Activated naive CD4-positive, alpha-beta T cell treated with anti-CD3 and anti-CD28 coated beads for 36 hours (primary cell): Measurements from ENCODE around the gene GALK1. TPM values are rescaled to one million over a fixed set of nuclear protein-coding genes. Genes with fewer than 3 reads are reported as not detected.
"Not testable (repeated sequence)": the region's sequence is repeated elsewhere in the genome, so short reads cannot be mapped to it uniquely, and the experiment has no call there.

Source experiments
- CTCF ChIA-PET: fragments of 350-600 bp; sonication (Branson Sonifier 250); formaldehyde crosslinking; loops from one replicate; lab custom pipeline; 2021; ENCODE audit warnings: antibody characterized with exemption; lab: Charles Lee
- DNase-seq: peaks from one replicate; pipeline ENCODE4 v3.0.0-alpha.2; 2020
- H3K27ac Mint-ChIP-seq: one replicate; pipeline ENCODE4 v1.8.0; 2021; ENCODE audit warnings: mild to moderate bottlenecking, mixed read lengths
- H3K27me3 Mint-ChIP-seq: one replicate; pipeline ENCODE4 v1.8.0; 2021; ENCODE audit warnings: low read depth, mixed read lengths
- H3K36me3 Mint-ChIP-seq: one replicate; pipeline ENCODE4 v1.8.0; 2021; ENCODE audit warnings: low read depth, mixed read lengths
- H3K4me1 Mint-ChIP-seq: one replicate; pipeline ENCODE4 v1.8.0; 2021; ENCODE audit warnings: low read depth, mixed read lengths
- H3K4me3 Mint-ChIP-seq: one replicate; pipeline ENCODE4 v1.8.0; 2021; ENCODE audit warnings: mild to moderate bottlenecking, moderate library complexity, mixed read lengths
- H3K9me3 Mint-ChIP-seq: one replicate; pipeline ENCODE4 v1.8.0; 2021; ENCODE audit warnings: mixed read lengths
- intact Hi-C: fragments of 100-400 bp; cut with micrococcal nuclease; formaldehyde crosslinking; loops from one replicate; pipeline ENCODE4 v1.15.1; 2023
- total RNA-seq, 2 experiments: library from RNA; stranded (reverse); gene quantifications; one replicate each; pipeline ENCODE4 v1.2.3, GENCODE V29; 2021

GALK1 gene
- total RNA-seq: 10 to 100 TPM; 48.7 to 50.2 TPM

DNA sequence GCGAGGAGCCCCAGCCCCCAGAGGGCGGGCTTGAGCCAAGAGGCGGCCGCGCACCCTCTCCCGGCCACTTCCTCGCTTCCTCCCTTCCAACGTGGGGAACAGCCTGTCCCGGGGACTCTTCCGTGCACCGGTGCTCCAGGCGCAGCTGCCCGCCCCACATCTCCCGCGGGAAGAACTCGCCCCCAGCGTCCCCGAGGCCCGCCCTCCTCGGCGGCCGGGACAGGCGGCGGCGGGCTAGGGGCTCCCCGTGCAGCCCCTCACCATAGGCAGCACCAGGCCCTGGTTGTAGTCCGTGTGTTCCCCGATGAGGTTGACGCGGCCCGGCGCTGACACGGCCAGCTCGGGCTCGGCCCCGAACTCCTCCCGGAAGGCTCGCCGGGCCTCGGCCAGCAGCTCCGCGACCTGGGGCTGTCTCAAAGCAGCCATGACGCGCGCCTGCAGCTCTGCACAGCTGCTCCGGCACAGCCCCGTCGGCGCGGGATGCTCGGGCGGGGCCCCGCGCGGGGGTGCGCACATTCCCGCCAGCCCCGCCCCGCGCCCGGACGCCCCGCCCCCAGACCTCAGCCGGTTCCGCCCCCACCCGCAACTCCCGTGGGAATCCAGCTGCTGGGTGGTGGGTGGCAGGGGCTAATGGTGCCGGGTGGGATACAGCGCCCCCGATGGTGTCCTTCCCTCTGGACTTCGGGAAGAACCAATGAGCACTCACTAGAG is at the start of gene GALK1:
Gene GALK1 (minus strand): TSS at position 482 of the 711 bp plus-strand sequence. CDS start 56 bp downstream, at position 426.
- intact Hi-C loops: loop anchor here (1.0 to 2.0 kb wide), 3 partner anchors 19 to 131 kb away; partner anchors contain the start of genes TRIM65 and UNK
- no peaks in the 10 kb centered on the region for H3K9me3 Mint-ChIP-seq
- CTCF ChIA-PET: interaction anchor here (0.6 to 5.2 kb wide), 25 partner anchors 8 to 481 kb away, joined by 3 to 76 read pairs (median 4); partner anchors contain the start of genes SMIM5, TRIM47, UNK and WBP2
- peaks cover 4% of the 10 kb centered on the region for H3K36me3 Mint-ChIP-seq
- no peaks in the 10 kb centered on the region for H3K27me3 Mint-ChIP-seq
- peaks cover 10% of the 10 kb centered on the region for H3K4me1 Mint-ChIP-seq
- H3K27ac Mint-ChIP-seq: peak within 1 kb of the TSS; percentile 79
- DNase-seq: peak; percentile 82
- peak within 1 kb of the TSS; percentile 84 for H3K4me3 Mint-ChIP-seq

DNA sequence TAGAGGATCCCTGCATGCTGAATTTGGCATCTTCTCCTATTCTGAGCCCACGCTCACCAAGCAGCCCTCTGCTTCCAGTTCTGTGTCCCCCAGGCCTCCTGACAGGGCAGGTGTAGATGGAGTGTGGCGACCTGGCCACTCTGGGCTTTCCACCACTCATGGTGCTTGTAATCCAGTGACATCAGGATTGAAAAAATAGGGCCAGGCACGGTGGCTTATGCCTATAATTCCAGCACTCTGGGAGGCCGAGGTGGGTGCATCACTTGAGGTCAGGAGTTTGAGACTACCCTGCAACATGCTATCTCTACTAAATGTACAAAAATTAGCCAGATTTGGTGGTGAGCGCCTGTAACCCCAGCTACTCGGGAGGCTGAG is 49.0 kb upstream of the GALK1 start:
- CTCF ChIA-PET: interaction anchor here (0.6 kb wide), 1 partner anchor 203 kb away, joined by 3 read pairs; no protein-coding TSS in a partner anchor
- DNase-seq: no peak
- Mint-ChIP-seq H3K27me3 (no peaks in the 10 kb centered on the region), H3K36me3 (peaks cover 2% of the 10 kb centered on the region), H3K27ac (no peak overlapping the region), H3K9me3 (no peaks in the 10 kb centered on the region), H3K4me3 (no peak overlapping the region), H3K4me1 (no peaks in the 10 kb centered on the region)
- intact Hi-C loops: no loop called here

DNA sequence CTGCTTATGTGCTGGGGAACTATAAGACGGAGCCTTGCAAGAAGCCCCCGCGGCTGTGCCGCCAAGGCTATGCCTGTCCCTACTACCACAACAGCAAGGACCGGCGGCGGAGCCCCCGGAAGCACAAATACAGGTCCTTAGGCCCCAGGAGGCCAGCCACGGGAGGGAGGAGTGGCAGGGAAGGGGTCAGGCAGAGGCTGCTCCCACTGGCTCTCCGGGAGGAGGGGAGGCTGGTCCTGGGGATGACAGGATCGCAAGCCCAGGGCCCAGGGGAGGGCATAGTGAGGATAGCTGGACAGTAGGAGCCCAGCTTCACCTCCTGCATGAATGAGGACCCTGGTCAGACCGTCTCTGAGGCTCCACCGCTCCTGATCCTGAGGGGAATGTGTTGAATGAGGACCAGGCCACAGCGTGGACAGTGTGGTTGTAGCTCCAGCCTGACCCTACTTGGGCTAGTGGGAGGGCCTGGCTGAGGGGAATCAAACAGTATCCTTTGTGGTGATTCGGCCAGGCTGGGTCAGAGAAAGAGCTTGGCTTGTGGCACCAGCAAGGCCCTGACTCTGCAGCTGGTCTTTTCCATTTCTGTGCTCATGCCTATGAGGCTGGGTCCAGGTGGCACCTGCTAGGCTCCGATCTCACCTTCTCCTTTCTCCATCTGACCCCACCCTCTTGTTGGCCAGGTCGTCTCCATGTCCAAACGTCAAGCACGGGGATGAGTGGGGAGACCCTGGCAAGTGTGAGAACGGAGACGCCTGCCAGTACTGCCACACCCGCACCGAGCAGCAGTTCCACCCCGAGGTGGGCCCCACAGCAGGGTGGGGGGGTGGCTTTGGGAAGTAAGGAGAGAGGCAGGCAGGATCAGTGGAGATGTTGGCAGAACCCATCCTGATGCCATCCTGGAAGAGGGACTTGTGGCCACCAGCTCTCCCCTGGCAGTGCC is 48.4 kb upstream of the GALK1 start:
- H3K27ac Mint-ChIP-seq: no peak overlapping the region
- H3K4me3 Mint-ChIP-seq: no peak overlapping the region
- no peak for DNase-seq
- peaks cover 2% of the 10 kb centered on the region for H3K36me3 Mint-ChIP-seq
- intact Hi-C loops: no loop called here
- CTCF ChIA-PET: interaction anchor here (1.0 kb wide), 1 partner anchor 14 kb away, joined by 3 read pairs; no protein-coding TSS in a partner anchor
- peaks cover 4% of the 10 kb centered on the region for H3K4me1 Mint-ChIP-seq
- no peaks in the 10 kb centered on the region for H3K9me3 Mint-ChIP-seq
- H3K27me3 Mint-ChIP-seq: no peaks in the 10 kb centered on the region

DNA sequence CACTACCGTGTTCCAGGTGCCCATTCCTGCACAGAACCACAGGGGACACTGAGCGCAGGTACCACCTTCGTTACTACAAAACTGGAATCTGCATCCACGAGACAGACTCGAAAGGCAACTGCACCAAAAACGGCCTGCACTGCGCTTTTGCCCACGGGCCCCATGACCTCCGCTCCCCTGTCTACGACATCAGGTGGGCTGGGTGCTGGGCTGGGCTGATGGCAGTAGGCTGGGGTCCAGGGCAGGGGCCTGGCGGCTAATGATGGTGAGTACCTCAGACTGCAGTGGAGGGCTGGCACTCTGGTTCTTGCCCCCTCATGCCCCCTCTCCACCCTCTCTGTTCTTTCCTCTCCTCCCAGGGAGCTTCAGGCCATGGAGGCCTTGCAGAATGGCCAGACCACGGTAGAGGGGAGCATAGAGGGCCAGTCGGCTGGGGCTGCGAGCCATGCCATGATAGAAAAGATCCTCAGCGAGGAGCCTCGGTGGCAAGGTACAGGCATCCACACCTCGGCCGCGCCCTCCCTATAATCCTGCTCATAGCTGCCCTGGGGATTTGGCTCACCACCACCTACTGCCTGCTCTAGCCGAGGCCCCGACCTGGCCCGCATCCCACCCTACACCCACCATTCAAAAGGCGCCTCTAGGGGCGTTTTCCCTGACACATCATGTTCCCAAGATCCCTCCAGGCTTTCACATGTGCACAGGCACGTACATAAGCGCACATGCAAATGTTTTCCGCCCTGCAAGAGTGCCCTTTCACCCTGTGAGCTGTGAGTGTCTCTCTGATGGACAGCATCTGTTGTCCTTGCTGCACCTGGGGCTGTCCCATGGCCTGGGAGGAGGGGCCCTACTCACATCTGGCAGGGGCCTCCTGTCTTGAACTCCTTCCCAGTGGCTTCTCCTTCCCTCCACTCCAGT is 47.4 kb upstream of the GALK1 start:
- H3K36me3 Mint-ChIP-seq: peaks cover 2% of the 10 kb centered on the region

DNA sequence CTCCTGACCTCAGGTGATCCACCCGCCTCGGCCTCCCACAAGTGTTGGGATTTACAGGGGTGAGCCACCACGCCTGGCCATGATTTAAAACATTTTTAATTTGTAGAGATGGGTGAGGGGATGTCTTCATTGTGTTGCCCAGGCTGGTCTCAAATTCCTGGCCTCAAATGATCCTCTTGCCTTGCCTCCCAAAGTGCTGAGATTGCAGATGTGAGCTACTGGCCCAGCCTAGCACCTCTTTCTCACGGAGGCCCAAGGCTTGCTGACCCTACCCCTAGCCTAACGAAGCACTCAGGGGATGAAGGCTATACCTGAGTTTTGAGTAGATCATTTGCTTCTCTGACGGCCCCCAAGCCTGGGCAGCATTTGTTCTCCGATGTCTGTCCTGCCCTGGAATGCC is 46.2 kb upstream of the GALK1 start:
- intact Hi-C loops: no loop called here

More for the DNA sequence above, 47.4 kb upstream of the GALK1 start:
- Mint-ChIP-seq H3K4me1 (peaks cover 5% of the 10 kb centered on the region), H3K4me3 (no peak overlapping the region), H3K27ac (no peak overlapping the region), H3K9me3 (no peaks in the 10 kb centered on the region), H3K27me3 (no peaks in the 10 kb centered on the region)
- DNase-seq: no peak
- CTCF ChIA-PET: interaction anchor here (1.0 kb wide), 1 partner anchor 15 kb away, joined by 3 read pairs; no protein-coding TSS in a partner anchor
- intact Hi-C loops: no loop called here

DNA sequence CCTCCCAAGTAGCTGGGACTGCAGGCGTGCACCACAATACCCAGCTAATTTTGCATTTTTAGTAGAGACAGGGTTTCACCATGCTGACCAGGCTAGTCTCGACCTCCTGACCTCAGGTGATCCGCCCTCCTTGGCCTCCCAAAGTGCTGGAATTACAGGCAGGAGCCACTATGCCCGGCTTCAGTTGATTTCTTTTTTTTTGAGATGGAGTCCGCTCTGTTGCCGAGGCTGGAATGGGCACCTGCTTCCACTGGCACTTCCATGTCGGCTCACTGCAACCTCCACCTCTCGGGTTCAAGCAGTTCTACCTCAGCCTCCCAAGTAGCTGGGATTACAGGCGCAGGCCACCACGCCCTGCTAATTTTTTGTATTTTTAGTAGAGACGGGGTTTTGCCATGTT is 45.8 kb upstream of the GALK1 start:
- H3K27ac Mint-ChIP-seq, intact Hi-C loops, H3K27me3 Mint-ChIP-seq, H3K9me3 Mint-ChIP-seq, H3K4me1 Mint-ChIP-seq, H3K36me3 Mint-ChIP-seq, DNase-seq, H3K4me3 Mint-ChIP-seq, CTCF ChIA-PET: not testable (repeated sequence)

More for the DNA sequence above, 46.2 kb upstream of the GALK1 start:
- DNase-seq: no peak
- CTCF ChIA-PET: no interaction called here
- Mint-ChIP-seq H3K27ac (no peak overlapping the region), H3K36me3 (peaks cover 2% of the 10 kb centered on the region), H3K4me1 (peaks cover 5% of the 10 kb centered on the region), H3K9me3 (no peaks in the 10 kb centered on the region), H3K27me3 (no peaks in the 10 kb centered on the region), H3K4me3 (no peak overlapping the region)

DNA sequence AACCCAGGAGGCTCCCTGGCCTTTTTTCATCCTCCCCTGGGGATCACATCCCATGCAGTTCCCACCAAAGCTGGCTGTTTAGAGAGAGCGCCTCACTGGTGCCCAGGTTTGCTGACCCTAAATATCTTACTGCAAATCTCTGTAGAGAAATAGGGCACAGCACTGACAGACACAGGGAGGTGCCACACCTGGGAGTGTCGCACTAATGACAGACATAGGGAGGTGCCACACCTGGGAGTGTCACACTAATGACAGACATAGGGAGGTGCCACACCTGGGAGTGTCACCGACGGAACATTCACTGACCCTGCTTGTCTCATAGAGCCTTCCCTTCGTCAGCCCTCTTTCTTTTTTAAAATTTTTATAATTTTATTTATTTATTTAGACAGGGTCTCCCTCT is 45.2 kb upstream of the GALK1 start:
- CTCF ChIA-PET: no interaction called here
- Mint-ChIP-seq H3K27ac (no peak overlapping the region), H3K4me1 (peaks cover 5% of the 10 kb centered on the region), H3K36me3 (peaks cover 2% of the 10 kb centered on the region), H3K9me3 (no peaks in the 10 kb centered on the region), H3K27me3 (no peaks in the 10 kb centered on the region), H3K4me3 (no peak overlapping the region)
- no peak for DNase-seq
- intact Hi-C loops: no loop called here

DNA sequence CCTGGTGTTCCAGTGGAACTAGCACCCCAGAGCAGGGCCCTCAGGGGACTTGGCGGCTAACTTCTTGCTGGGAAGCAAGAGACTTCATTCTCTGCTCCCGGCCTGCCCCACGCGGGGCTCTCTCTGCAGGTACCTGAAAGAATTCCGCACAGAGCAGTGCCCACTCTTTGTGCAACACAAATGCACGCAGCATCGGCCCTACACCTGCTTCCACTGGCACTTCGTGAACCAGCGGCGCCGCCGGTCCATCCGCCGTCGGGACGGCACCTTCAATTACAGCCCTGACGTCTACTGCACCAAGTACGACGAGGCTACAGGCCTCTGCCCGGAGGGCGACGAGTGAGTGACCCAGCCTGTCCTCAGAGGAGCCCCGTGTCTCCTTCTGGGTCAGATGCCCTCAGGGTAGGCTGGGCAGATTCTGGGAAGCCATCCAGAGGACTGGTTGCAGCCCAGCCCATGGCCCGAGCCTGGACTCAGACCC is 44.7 kb upstream of the GALK1 start:
- intact Hi-C loops: no loop called here
- CTCF ChIA-PET: interaction anchor here (0.6 to 0.8 kb wide), 2 partner anchors 24 to 67 kb away, joined by 3 read pairs; no protein-coding TSS in a partner anchor
- Mint-ChIP-seq H3K27me3 (no peaks in the 10 kb centered on the region), H3K4me3 (no peak overlapping the region), H3K9me3 (no peaks in the 10 kb centered on the region), H3K27ac (no peak overlapping the region), H3K36me3 (peaks cover 2% of the 10 kb centered on the region), H3K4me1 (peaks cover 5% of the 10 kb centered on the region)
- DNase-seq: no peak

DNA sequence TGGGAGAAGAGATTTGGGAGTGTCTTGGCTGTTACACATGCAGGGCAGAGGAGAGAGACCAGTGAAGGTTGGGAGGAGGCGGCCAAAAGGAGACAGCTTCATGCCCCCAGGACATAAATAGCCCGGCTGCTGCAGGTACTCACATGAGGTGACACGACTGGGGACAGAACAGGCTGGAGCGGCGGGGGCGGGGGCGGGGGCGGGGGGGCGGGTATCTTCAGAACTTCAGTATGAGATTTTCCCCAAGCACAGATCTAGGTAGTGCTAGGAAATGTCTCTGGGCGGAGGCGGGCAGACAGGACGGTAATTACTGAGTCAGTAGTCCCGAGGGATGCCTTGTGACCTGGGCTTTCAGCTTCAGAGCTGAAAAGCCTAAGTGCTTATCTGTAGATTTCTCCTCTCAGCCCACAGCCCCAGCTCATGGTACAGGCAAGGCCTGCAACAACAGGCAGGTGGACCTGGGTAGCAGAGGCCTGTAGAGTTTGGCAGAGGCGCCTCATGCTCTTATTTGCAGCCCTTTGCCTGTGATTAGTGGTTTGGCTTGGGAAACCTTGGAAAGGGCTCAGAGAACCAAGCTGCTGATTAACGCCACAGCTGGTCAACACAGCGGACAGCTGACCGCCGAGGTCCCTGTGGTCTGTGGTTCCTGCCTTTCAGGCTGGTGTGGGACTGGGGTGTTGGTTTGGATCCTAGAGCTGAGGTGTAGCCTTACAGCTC is 44.1 kb upstream of the GALK1 start:
- Mint-ChIP-seq H3K4me1 (peaks cover 8% of the 10 kb centered on the region), H3K27me3 (no peaks in the 10 kb centered on the region), H3K36me3 (peaks cover under 1% of the 10 kb centered on the region), H3K27ac (no peak overlapping the region), H3K4me3 (no peak overlapping the region), H3K9me3 (no peaks in the 10 kb centered on the region)
- CTCF ChIA-PET: interaction anchor here (0.6 to 0.8 kb wide), 2 partner anchors 24 to 66 kb away, joined by 3 read pairs; no protein-coding TSS in a partner anchor
- DNase-seq: no peak
- intact Hi-C loops: no loop called here

DNA sequence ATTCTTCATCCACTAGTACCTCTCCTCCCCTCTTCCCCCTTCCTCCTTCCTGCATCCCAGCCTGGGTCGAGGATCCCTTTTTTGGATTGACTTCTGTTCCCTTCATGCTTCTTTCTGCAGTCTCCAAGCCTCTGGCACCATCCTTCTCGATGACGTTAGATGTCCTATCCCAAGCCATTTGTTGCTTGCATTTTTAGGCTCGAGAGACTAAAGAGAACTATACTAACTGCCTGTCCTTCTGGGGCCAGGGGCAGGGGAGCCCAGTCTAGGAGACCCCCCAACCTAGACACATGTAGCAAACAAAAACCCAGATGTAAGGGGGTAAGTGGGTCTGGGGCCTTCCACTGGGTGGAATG is 43.5 kb upstream of the GALK1 start:
- H3K4me3 Mint-ChIP-seq: no peak overlapping the region

DNA sequence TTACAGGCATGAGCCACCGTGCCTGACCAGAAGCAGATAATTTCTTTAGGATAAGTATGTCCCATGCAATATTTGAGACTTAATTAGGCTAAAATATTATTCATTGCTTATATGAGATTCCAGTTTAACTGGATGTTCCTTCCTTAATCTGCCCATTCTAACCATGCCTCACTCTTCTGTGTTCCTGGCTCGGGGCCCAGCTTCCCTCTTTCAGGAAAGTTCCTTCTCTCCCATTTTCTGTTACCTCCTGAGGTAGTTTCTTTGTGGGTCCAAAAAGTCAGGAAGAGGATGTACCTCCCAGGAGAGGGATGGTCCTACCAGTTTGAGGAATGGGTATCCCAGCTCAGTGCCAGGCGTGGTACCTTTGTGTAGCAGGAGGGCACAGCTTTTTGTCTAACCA is 42.9 kb upstream of the GALK1 start:
- no peaks in the 10 kb centered on the region for H3K27me3 Mint-ChIP-seq
- no peak for DNase-seq
- no peaks in the 10 kb centered on the region for H3K36me3 Mint-ChIP-seq
- H3K9me3 Mint-ChIP-seq: no peaks in the 10 kb centered on the region
- peaks cover 16% of the 10 kb centered on the region for H3K4me1 Mint-ChIP-seq
- CTCF ChIA-PET: interaction anchor here (0.7 kb wide), 1 partner anchor 54 kb away, joined by 3 read pairs; no protein-coding TSS in a partner anchor
- intact Hi-C loops: no loop called here
- H3K27ac Mint-ChIP-seq: no peak overlapping the region
- H3K4me3 Mint-ChIP-seq: no peak overlapping the region

More for the DNA sequence above, 43.5 kb upstream of the GALK1 start:
- CTCF ChIA-PET: interaction anchor here (0.7 kb wide), 1 partner anchor 55 kb away, joined by 3 read pairs; no protein-coding TSS in a partner anchor
- Mint-ChIP-seq H3K36me3 (no peaks in the 10 kb centered on the region), H3K9me3 (no peaks in the 10 kb centered on the region), H3K4me1 (peaks cover 13% of the 10 kb centered on the region), H3K27me3 (no peaks in the 10 kb centered on the region), H3K27ac (no peak overlapping the region)
- no peak for DNase-seq
- intact Hi-C loops: no loop called here
